AG10803 (cell line): ENCODE results near the gene DLGAP1.

ENCODE experiments used
- DNase-seq: peaks from one replicate; pipeline ENCODE4 v3.0.0; 2010; ENCODE audit warnings: low read depth
- H3K4me3 ChIP-seq: 2 replicates; pipeline ENCODE4 v1.5.1; 2011; ENCODE audit warnings: mild to moderate bottlenecking, low read length, control low read depth
- TF ChIP-seq, protein P1 (sequence below): conservative IDR thresholded peaks from 2 replicates; pipeline ENCODE4 v1.5.1; 2011; ENCODE audit warnings: mild to moderate bottlenecking, low read length, control low read depth, inconsistent platforms

The DLGAP1 gene

DNA sequence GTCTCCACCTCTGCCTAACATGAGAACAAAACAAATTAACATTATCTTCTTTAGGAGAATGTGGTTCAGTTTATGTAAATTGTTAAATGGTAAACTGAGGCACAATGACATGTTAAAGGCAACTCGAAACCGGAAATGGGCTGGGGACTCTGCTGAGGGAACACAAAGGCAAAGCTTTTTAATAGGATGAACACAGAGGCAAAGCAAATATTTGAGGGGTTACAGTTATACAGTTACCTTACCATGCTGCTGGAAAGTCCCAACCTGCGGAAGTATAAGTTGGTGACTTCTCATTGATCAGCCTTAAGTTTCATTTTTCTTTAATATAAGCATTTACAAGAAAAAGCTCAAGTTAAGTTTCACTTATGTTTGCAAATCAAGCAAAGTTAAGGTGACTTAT, 195.0 kb downstream of the DLGAP1 start:
- H3K4me3 ChIP-seq = no peak overlapping the region
- TF ChIP-seq, protein P1, sequence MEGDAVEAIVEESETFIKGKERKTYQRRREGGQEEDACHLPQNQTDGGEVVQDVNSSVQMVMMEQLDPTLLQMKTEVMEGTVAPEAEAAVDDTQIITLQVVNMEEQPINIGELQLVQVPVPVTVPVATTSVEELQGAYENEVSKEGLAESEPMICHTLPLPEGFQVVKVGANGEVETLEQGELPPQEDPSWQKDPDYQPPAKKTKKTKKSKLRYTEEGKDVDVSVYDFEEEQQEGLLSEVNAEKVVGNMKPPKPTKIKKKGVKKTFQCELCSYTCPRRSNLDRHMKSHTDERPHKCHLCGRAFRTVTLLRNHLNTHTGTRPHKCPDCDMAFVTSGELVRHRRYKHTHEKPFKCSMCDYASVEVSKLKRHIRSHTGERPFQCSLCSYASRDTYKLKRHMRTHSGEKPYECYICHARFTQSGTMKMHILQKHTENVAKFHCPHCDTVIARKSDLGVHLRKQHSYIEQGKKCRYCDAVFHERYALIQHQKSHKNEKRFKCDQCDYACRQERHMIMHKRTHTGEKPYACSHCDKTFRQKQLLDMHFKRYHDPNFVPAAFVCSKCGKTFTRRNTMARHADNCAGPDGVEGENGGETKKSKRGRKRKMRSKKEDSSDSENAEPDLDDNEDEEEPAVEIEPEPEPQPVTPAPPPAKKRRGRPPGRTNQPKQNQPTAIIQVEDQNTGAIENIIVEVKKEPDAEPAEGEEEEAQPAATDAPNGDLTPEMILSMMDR = no peak
- DNase-seq = no peak

DNA sequence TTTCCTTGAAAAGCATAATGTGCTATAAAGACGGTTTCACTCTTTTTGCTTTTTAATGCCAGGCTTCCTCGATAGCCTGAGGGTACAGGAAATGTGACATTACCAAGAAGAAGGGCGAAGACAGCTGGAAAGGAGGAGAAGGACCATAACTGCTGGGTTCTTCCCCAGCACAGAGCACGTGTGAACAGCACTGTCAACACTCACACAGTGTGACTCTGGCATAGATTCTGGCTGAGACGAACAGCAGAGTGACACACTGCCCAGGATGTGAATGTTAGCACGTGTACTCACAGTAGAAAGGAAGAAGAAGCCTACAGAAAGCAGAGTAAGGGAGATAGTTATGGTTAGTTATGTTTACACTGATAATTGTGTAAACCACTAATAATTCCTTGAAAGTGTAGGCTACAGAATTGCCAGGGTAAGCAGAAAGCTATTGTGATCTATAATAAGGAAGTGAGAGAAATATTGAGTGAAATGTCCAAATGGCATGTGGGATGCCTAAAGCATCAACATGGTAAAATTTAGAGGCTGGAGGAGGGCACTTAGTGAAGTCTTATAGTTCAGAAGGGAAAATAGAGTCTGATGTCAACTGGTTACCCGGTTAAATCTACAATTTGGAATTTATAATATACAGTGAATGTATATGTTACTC, 198.2 kb downstream of the DLGAP1 start:
- TF ChIP-seq, protein P1 = no peak
- no peak for DNase-seq
- H3K4me3 ChIP-seq = no peak overlapping the region

DNA sequence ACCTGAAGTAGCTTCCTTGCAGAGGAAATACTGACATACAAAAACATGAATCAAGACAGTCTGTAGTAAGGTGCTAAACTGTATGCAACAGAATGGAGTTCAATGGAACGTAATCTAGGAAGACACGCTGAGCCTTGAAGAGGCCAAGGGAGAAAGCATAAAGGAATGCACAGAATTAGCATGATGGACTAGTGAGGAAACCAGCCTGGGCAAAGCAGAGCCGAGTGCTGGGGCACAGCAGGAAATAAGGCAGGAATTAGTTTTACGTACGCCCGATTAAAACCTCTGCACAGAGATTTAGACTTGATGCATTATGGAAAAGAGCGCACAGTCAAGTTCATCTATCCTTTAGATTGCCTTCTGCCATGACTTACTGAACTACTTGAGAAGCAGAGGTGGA, 200.3 kb downstream of the DLGAP1 start:
- no peak for DNase-seq
- TF ChIP-seq, protein P1 = no peak

DNA sequence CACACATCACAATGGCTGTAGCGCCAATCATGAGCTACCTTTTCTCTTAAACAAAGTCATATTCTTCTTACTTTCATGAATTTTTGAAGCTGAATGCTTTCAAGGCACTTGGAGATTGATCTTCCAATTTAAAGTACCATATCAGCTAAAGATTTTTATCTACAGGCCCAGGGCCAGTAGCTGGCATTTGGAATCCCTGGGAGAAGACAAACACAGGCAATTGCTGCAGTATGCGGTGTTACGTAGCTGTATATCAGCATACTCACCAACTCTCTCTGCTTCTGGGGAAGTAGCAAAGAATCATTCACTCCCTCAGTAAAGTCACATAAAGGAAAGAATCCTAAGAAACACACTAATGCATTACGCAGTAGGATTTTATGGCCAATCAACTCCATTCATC, 202.3 kb downstream of the DLGAP1 start:
- no peak overlapping the region for H3K4me3 ChIP-seq
- TF ChIP-seq, protein P1 = no peak
- DNase-seq = no peak

More for the DNA sequence above, 200.3 kb downstream of the DLGAP1 start:
- H3K4me3 ChIP-seq = no peak overlapping the region

DNA sequence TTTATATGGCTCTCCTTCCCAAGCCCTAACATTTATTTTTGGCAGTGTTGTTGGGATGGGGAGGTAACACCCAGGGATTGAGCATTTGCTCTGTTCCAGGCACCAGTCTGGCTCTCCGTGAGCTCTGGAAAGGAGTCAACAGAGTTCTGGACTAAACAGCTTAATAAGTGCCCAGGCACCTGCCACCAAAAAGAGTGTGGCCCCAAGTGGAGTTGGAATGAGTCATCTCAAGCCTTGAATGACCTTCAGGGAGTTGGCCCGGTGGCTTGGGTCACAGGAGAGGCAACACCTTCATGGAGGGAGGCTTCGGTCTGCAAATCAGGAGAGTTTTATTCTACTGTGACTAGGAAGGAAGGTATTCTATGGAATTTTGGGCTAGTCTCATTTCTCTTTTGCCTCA, 203.2 kb downstream of the DLGAP1 start:
- TF ChIP-seq, protein P1 = no peak
- H3K4me3 ChIP-seq = no peak overlapping the region
- no peak for DNase-seq

DNA sequence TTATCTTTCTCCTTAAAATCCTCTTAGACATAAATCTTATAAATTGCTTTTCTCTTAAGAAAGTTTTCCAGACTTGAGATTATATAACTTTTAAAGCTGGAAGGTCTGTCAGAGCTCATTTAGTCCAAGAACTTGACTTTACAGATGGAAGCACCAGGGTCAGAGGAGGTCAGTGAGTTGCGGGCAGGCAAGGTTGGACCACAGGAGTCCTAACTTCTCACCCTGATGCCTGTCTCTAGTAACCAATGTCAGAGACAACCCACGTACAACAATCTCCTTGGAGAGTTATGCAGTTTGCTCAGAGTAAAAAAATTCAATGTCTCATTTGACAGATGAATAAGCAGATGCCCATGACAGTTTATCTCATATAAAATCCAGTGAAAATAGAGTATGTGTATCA, 203.9 kb downstream of the DLGAP1 start:
- H3K4me3 ChIP-seq = no peak overlapping the region
- TF ChIP-seq, protein P1 = no peak
- no peak for DNase-seq

DNA sequence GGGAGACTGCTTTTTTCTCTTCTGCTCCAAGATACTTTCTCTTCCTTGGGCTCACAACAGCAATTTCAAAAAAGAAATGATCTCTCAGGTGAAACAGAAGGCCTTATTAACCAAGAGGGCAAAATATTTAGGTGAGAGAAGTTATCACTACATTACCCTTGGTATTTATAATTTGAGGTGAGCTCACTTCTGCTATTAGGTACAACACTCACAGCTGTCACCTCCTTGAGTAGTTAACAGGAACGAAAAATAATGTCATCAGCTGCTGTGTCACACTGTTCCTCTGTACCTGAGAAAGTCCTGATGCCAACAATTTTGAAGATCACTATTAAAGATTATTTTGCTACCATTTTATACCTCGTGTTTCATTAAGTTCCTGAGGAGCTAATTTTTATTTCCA, 205.0 kb downstream of the DLGAP1 start:
- no peak overlapping the region for H3K4me3 ChIP-seq
- TF ChIP-seq, protein P1 = no peak
- no peak for DNase-seq
